ENCODE measurements around the gene PHC2.

PHC2 gene

GRCh38 chr1:33305016-33305415, 125.9 kb downstream of the PHC2 start:
- TF ChIP-seq CTCF (conservative IDR thresholded peaks at IDR 0.05; ENCODE audit: control insufficient read depth, insufficient read depth, low read depth, low read length): no peak
- H3K4me3 ChIP-seq (ENCODE audit: control insufficient read depth, low read depth, low read length): no peak overlapping the region
- DNase-seq (ENCODE audit: low read depth): no peak

GRCh38 chr1:33302325-33302724, 128.6 kb downstream of the PHC2 start:
- no peak for TF ChIP-seq CTCF (conservative IDR thresholded peaks at IDR 0.05; ENCODE audit: control insufficient read depth, insufficient read depth, low read depth, low read length)
- H3K4me3 ChIP-seq (ENCODE audit: control insufficient read depth, low read depth, low read length): no peak overlapping the region
- no peak for DNase-seq (ENCODE audit: low read depth)

- peak; percentile 37 for DNase-seq (ENCODE audit: low read depth)
- no peak for TF ChIP-seq CTCF (conservative IDR thresholded peaks at IDR 0.05; ENCODE audit: control insufficient read depth, insufficient read depth, low read depth, low read length)
- H3K4me3 ChIP-seq (ENCODE audit: control insufficient read depth, low read depth, low read length): no peak overlapping the region
Observed at GRCh38 chr1:33301273-33301984, 129.5 kb downstream of the PHC2 start.

GRCh38 chr1:33300673-33301072, 130.2 kb downstream of the PHC2 start:
- peak; percentile 83 for DNase-seq (ENCODE audit: low read depth)
- no peak overlapping the region for H3K4me3 ChIP-seq (ENCODE audit: control insufficient read depth, low read depth, low read length)
- TF ChIP-seq CTCF (conservative IDR thresholded peaks at IDR 0.05; ENCODE audit: control insufficient read depth, insufficient read depth, low read depth, low read length): no peak

GRCh38 chr1:33299461-33300155, 131.3 kb downstream of the PHC2 start:
- DNase-seq (ENCODE audit: low read depth): no peak
- no peak overlapping the region for H3K4me3 ChIP-seq (ENCODE audit: control insufficient read depth, low read depth, low read length)
- TF ChIP-seq CTCF (conservative IDR thresholded peaks at IDR 0.05; ENCODE audit: control insufficient read depth, insufficient read depth, low read depth, low read length): no peak

- H3K4me3 ChIP-seq (ENCODE audit: control insufficient read depth, low read depth, low read length): no peak overlapping the region
- peak; percentile 67 for DNase-seq (ENCODE audit: low read depth)
- peak; percentile 95 for TF ChIP-seq CTCF (conservative IDR thresholded peaks at IDR 0.05; ENCODE audit: control insufficient read depth, insufficient read depth, low read depth, low read length)
Observed at GRCh38 chr1:33298623-33299277, 132.1 kb downstream of the PHC2 start.

Measured in fibroblast of mammary gland (primary cell).